ENCODE data around the gene EVA1C. TPM values are rescaled to one million over a fixed set of nuclear protein-coding genes. Genes with fewer than 3 reads are reported as not detected.

EVA1C gene
- total RNA-seq, 2 experiments from 2014 or later = 11.1 to 13.7 TPM

DNA sequence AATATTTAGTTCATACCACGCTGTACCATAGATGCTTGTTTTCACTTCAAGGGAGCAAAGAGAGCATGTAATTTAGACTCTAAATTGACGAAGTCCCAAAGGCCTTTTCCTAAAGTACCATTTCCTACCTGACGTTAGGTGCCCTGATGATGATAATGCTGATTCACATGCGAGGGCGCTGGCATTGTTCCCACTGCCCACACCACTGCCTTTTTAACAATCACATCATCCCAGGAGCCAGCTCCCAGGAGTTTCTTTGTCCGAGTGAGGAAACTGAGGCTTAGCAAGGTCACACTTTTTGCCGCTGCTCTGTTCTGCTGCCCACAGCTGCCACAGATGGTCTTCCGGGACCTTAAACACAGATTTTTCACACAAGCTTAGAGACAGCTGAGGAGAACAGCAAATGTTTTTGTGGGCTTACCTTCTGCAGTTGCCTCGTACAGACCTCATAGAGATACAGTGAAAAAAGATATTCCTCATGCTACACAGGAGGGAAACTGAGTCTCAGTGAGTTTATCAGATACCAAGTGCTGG, 69.4 kb downstream of the EVA1C start:
- H3K4me3 Mint-ChIP-seq = no peak overlapping the region
- peaks cover 4% of the 10 kb centered on the region for H3K36me3 Mint-ChIP-seq (ENCODE audit: low read depth)
- no peak overlapping the region for H3K27ac Mint-ChIP-seq
- intact Hi-C loops (cut with micrococcal nuclease) = no loop called here
- DNase-seq (no peak), ATAC-seq (no peak)
- TF ChIP-seq, protein P1, sequence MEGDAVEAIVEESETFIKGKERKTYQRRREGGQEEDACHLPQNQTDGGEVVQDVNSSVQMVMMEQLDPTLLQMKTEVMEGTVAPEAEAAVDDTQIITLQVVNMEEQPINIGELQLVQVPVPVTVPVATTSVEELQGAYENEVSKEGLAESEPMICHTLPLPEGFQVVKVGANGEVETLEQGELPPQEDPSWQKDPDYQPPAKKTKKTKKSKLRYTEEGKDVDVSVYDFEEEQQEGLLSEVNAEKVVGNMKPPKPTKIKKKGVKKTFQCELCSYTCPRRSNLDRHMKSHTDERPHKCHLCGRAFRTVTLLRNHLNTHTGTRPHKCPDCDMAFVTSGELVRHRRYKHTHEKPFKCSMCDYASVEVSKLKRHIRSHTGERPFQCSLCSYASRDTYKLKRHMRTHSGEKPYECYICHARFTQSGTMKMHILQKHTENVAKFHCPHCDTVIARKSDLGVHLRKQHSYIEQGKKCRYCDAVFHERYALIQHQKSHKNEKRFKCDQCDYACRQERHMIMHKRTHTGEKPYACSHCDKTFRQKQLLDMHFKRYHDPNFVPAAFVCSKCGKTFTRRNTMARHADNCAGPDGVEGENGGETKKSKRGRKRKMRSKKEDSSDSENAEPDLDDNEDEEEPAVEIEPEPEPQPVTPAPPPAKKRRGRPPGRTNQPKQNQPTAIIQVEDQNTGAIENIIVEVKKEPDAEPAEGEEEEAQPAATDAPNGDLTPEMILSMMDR (IDR thresholded peaks at IDR 0.05) = no peak
- H3K27me3 Mint-ChIP-seq = no peaks in the 10 kb centered on the region
- ChIA-PET CTCF (interaction anchor here (0.9 to 1.4 kb wide), 4 partner anchors 56 to 119 kb away, joined by 3 to 6 read pairs (median 4); no protein-coding TSS in a partner anchor), POLR2A (no interaction called here)
- peaks cover 8% of the 10 kb centered on the region for H3K4me1 Mint-ChIP-seq (ENCODE audit: low read depth)
- no peaks in the 10 kb centered on the region for H3K9me3 Mint-ChIP-seq

DNA sequence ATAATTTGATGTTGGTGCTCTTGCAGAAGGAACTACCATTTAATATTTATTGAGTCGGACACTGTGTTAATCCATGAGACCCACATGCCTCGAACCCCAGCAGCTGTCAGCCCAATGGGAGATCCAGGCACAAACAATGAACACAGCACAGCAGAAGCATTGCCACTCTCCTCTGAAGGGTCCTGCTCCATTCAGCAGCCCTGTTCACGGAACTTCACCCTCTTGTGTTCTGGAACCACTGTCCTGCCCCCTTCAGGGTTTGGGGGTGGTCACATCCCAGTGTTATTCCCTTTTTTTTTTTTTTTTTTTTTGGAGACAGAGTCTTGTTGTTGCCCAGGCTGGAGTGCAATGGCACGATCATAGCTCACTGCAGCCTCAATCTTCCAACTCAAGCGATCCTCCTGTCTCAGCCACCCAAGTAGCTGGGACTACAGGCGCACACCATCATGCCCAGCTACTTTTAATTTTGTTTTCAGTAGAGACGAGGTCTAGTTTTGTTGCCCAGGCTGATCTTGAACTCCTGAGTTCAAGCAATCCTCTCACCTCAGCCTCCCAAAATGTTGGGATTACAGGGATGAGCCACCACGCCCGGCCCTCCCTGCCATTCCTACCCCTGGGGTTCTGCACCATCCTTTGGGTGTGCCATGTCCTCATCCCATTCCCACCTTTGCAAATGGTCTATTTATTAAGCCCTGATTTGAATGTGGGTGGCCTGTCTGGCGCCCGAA, 70.2 kb downstream of the EVA1C start:
- peaks cover 8% of the 10 kb centered on the region for H3K4me1 Mint-ChIP-seq (ENCODE audit: low read depth)
- ChIA-PET CTCF (interaction anchor here (0.9 to 1.2 kb wide), 3 partner anchors 56 to 118 kb away, joined by 3 read pairs; no protein-coding TSS in a partner anchor), POLR2A (interaction anchor here (0.6 kb wide), 1 partner anchor 283 kb away, joined by 3 read pairs; no protein-coding TSS in a partner anchor)
- H3K36me3 Mint-ChIP-seq (ENCODE audit: low read depth) = peaks cover 4% of the 10 kb centered on the region
- no peak overlapping the region for H3K27ac Mint-ChIP-seq
- H3K4me3 Mint-ChIP-seq = no peak overlapping the region
- no peaks in the 10 kb centered on the region for H3K27me3 Mint-ChIP-seq
- H3K9me3 Mint-ChIP-seq = no peaks in the 10 kb centered on the region
- ATAC-seq (no peak), DNase-seq (no peak)
- TF ChIP-seq, protein P1 (IDR thresholded peaks at IDR 0.05) = no peak
- intact Hi-C loops (cut with micrococcal nuclease) = no loop called here

DNA sequence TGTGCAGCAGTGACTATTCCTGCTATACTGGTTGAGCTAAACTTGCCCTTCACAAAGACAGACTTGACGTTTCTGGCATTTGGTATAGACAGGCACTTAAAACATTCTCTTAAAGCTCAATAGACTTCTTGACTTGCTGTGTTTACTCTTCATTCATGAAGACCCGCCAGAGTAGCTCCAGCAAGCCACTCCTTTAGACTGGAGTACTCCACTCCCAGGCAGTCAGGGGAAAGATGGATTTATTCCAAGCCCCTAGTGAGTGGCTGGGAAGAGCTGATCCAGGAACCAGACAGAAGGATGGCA, 70.7 kb downstream of the EVA1C start:
- intact Hi-C loops (cut with micrococcal nuclease) = no loop called here
- no peak for ATAC-seq
- no peak for DNase-seq
- Mint-ChIP-seq H3K27ac (no peak overlapping the region), H3K4me3 (no peak overlapping the region), H3K36me3 (ENCODE audit: low read depth) (peaks cover 2% of the 10 kb centered on the region), H3K4me1 (ENCODE audit: low read depth) (peaks cover 8% of the 10 kb centered on the region), H3K9me3 (no peaks in the 10 kb centered on the region), H3K27me3 (no peaks in the 10 kb centered on the region)
- ChIA-PET CTCF (interaction anchor here (1.2 kb wide), 1 partner anchor 86 kb away, joined by 3 read pairs; no protein-coding TSS in a partner anchor), POLR2A (no interaction called here)
- TF ChIP-seq, protein P1 (IDR thresholded peaks at IDR 0.05) = no peak

DNA sequence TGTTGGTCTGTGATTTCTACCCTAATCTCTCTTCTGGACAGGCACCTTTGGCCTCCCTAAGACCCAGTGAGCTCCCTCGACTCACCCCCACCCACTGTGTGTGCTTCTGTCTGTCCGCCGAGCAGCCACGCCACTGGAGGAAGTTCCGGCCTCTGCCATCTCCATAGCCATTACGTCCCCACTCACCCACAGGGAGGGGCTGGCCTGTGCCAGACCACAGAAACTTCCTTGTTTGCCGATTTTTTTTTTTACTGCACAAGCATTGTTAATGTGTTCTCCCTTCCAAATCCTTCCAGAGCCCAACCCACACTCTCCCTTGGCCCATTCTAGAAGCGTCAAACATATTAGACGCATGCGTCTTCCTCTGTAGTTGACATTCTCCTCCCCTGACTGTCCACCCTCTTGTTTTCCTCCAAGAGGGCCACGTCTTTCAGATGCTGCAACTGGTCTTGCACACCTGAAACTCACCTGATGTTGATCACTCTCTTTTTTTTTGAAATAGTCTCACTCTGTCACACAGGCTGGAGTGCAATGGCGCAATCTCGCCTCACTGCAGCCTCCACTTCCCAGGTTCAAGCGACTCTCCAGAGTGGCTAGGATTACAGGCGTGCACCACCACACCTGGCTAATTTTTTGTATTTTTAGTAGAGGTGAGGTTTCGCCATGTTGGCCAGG, 72.3 kb downstream of the EVA1C start:
- Mint-ChIP-seq H3K27me3 (no peaks in the 10 kb centered on the region), H3K4me1 (ENCODE audit: low read depth) (no peaks in the 10 kb centered on the region), H3K4me3 (no peak overlapping the region), H3K36me3 (ENCODE audit: low read depth) (peaks cover 9% of the 10 kb centered on the region), H3K9me3 (peaks cover 4% of the 10 kb centered on the region), H3K27ac (no peak overlapping the region)
- intact Hi-C loops (cut with micrococcal nuclease) = no loop called here
- DNase-seq (no peak), ATAC-seq (no peak)
- TF ChIP-seq, protein P1 (IDR thresholded peaks at IDR 0.05) = no peak
- ChIA-PET POLR2A (no interaction called here), CTCF (no interaction called here)

DNA sequence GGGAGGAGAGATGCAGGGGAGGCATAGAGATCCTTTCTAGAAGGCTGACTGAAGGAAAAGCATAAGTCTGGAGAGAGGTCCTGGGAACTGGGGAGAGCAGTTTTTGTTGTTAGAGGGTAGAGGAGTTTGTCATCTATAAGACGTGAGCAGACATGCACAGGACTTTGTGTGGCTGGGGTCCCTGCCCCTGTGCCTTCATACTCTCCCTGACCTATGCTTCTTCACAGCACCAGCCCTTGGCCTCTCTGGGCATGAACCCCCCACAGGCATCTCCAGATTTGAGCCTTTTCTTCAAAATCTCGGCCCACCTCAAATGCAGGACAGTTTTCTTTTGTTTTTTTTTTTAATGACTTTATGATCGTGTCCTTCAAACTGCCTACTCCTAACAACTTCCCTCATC, 79.9 kb downstream of the EVA1C start:
- no peak for DNase-seq
- Mint-ChIP-seq H3K36me3 (ENCODE audit: low read depth) (peaks cover 36% of the 10 kb centered on the region), H3K4me1 (ENCODE audit: low read depth) (peaks cover 20% of the 10 kb centered on the region), H3K4me3 (no peak overlapping the region), H3K27me3 (no peaks in the 10 kb centered on the region), H3K9me3 (peaks cover 4% of the 10 kb centered on the region), H3K27ac (no peak overlapping the region)
- ATAC-seq = no peak
- POLR2A ChIA-PET = no interaction called here
- CTCF ChIA-PET = no interaction called here
- TF ChIP-seq, protein P1 (IDR thresholded peaks at IDR 0.05) = no peak
- intact Hi-C loops (cut with micrococcal nuclease) = no loop called here

All from activated CD8-positive, alpha-beta T cell treated with anti-CD3 and anti-CD28 coated beads for 36 hours (primary cell).